GM19324 (cell line): ENCODE measurements around the gene ABO.
"Not testable (repeated sequence)": the region's sequence is repeated elsewhere in the genome, so short reads cannot be mapped to it uniquely, and the experiment has no call there.

Experiments used
- ATAC-seq: cut with Tn5 transposase; IDR thresholded peaks from one replicate; pipeline ENCODE4 v1.9.1; 2021; ENCODE audit warnings: mild to moderate bottlenecking, moderate library complexity; ENCODE audit not compliant: unreplicated experiment, low FRiP score

ABO gene

DNA sequence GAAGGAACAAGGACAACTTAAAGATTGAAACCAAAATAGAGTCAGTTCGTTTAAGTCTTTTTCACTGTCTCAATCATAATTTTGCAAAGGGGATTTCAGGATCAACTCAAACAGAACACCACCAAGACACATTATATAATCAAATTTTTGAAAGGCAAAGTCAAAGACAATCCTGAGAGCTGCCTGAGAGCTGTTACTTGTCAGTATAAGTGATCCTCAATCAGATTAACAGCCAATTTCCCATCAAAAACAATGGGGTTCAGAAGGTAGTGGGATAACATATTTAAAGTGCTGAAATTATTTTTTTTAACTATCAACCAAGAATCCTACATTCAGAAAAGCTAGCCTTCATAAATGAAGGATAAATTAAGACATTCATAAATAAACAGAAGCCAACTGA lies 19.3 kb upstream of the ABO start:
- ATAC-seq = no peak

DNA sequence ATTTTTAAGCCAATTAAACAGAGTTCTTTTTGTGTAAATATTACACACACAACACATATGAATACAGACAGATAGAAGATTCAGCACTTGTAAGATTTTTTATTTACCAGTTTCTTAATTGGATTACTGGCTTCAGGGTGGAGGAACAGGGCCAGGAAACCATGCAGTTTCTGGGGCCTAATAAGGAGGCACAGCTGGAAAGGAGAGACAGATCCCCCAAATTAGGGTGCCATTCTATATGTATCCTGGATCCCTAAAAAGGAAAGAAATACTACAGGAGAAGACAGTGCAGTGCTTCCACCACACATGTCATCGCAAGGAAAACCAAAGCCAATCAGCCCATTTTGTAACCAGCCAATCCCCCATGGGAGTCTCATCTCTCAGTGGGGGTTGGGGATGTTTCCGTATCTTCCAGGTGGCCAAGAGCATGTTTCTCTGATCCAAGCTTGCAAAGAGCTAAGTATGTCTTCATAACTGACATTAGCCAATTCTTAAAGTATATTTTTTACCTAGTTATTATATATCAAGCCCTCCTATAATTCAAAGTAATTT lies 15.8 kb upstream of the ABO start:
- no peak for ATAC-seq

GRCh38 chr9:133286523-133286922 lies 11.5 kb upstream of the ABO start:
- no peak for ATAC-seq

DNA sequence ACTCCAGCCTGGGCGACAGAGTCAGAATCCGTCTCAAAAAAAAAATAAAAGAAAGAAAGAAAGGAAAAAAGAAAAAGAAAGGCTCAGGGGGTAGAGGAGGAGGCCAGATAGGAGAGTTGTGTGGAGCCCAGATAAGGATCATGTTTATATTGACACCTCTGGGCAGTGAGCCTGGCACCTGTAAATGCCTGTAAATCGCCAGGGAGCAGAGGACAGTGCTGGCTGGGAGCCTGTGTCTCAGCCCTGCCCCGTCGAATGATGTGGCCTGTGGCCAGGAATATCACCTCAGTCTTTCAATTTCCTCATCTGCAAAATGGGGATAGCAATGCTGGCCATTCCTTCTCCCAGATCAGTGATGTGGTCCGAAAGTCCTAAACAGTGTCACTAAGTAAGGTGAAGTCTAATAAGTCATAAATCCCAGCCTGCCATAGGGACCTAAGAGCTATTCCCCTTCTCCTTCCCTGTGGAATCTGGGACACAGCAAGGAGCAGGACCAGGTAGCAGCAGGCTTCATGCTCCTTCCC lies 10.3 kb upstream of the ABO start:
- ATAC-seq = no peak

DNA sequence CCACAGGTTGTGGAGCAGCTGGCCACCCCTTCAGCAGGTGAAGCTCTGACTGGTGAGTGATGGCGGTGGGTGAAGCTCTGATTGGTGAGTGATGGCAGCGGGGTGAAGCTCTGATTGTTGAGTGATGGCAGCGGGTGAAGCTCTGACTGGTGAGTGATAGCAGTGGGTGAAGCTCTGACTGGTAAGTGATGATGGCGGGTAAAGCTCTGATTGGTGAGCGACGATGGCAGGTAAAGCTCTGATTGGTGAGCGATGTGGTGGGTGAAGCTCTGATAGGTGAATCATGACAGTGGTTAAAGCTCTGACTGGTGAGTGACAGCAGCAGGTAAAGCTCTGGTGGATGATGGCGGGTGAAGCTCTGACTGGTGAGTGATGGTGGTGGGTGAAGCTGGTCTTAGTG lies 9.4 kb upstream of the ABO start:
- ATAC-seq = no peak

GRCh38 chr9:133283255-133284032 lies 8.4 kb upstream of the ABO start:
- not testable (repeated sequence) for ATAC-seq

DNA sequence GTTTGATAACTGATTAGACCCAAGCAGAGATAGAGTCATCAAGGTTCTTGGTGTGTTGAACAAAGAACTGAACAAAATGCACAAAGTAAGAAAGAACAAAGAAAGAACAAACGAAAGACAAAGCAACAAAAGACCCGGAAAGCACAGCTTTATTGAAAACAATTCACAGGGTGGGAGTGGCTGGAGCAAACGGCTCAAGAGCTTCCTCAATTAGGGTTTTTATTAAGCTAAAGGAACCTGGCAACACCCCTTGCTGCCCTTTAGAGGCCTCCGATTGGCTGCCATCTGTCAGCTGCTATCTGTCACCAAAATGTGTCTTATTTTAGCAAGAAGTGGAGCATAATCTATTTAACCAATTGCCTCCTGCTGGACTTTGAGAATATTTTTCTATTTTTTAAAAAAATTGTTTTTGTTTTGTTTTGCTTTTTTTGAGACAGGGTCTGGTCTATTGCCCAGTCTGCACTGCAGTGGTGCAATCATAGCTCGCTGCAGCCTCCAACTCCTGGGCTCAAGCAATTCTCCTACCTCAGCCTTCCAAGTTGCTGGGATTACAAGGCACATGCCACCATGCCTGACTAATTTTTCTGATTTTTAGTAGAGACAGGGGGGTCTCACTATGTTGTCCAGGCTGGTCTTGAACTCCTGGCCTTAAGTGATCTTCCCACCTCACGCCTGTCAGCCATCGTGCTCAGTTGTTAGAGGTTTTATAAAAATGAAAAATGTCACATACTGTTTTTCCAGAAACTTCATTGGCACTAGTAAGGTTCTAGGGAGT lies 7.7 kb upstream of the ABO start:
- ATAC-seq = no peak

DNA sequence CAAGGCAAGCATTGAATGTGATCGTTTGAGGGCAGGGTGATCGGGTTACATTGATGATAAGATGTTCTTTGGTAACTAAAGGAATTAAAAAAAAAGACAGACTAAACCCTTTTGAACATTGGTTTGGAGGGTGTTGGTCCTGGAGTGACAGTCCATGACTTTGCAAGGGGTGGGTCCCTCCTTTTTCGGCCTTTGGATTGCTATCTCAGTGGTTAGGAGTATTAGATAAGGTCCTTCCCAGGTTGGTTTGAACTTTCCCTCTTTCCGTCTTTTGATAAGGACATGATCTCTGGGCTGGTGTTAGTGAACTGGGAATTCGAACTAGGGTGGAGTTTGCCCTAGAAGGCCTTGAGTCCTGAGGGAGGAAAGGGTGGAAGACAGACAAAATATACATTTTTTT lies 5.4 kb upstream of the ABO start:
- ATAC-seq = no peak

GRCh38 chr9:133278161-133279114 lies 3.4 kb upstream of the ABO start:
- no peak for ATAC-seq

DNA sequence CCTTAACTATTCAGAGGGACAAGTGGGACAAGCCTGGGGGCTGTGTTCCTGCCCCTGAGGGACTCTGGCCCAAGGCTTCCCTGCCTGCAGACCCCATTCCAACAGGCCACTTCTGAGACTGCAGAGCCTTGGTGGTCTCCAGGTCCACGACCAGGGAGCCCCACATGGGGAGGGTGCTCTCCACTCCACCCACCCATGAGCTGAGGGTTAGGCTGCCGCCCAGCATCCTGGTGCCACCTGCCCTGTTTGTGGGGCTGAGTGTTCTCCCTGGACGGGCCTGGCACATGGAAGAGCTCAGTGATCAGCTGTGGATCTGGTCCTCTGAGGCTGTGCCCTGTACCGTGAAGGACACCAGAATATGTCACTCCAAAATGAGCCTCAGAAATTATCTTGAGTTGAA lies 2.5 kb upstream of the ABO start:
- ATAC-seq = no peak

DNA sequence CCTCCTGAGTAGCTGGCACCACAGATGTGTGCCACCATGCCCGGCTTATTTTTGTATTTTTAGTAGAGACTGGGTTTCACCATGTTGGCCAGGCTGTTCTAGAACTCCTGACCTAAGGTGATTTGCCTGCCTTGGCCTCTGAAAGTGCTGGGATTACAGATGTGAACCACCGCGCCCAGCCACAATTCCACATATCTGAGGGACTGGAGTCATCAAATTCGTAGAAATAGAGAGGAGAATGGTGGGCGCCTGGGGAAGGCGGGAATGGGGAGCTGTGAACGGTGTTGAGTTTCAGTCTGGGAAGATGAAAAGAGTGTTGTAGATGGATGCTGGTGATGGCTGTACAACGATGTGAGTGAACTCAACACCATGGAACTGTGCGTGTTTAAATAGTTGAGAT lies 1.9 kb upstream of the ABO start:
- no peak for ATAC-seq

DNA sequence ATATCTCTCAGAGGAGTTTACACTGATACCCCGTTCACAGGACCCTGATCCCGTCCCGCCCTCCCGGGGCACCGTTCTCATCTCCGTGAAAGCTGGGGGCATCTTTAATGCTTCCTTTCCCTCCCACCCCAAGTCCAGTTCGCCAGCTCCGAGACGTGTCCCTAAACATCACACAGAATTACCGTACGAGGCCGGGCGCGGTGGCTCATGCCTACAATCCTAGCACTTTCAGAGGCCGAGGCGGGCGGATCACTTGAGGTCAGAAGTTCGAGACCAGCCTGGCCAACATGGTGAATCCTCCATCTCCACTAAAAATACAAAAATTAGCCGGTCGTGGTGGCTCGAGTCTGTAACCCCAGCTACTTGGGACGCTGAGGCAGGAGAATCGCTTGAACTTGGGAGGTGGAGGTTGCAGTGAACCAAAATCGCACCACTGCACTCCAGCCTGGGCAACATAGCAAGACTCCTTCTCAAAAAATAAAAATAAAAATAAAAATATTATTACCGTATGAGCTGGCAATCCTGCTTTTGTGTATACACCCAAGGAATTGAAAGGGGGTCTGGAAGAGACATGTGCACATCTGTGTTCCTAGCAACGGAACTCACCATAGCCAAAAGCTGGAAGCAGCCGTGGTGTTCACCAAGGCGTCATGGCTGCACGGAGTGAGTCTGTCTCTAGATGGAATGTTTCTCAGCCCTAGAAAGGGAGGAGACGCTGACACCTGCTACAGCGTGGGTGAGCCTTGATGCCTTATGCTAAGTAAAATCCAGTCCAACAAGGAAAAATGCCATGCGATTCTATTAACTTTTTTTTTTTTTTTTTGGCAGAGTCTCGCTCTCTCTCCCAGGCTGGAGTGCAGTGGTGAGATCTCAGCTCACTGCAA lies 1.2 kb upstream of the ABO start:
- no peak for ATAC-seq

GRCh38 chr9:133274236-133275104 lies 531 bp downstream of the ABO start:
- no peak for ATAC-seq

DNA sequence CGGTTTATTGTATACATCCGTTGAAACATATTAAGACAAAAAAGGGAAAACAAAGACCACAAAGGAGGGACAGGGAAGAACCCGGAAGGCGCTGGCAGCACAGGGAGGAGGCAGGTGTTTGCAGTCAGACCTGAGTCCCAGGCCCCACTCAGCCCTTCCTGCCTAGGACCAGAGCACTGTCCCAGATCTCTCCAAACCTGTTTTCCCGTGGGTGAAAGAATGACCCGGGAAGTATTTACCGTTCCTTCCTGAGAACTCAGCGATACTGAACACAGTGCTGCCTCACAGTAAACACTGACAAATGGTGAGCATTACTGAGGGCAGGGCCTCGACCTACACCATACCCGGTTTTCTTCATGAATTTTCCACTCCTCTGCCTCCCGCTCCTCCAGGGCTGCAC lies 1.2 kb downstream of the ABO start:
- ATAC-seq = no peak

DNA sequence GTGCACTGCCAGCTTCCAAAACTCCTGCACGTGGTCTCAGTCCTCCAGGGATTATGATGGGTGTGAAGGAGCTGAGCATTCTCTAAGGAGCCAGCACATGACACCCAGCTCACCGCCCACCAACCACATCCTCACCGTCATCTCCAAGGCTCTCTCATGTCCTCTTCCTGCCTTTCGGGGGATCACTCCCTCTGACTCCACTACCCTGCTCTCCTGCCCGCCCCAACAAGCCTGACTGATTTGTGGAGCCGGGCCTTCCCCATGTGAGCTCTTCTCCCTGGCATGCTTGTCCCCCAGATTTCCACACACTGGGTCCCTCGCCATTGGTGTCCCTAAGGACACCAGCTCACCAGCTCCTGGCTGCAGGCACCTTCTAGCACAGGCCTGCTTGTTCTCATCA lies 1.9 kb downstream of the ABO start:
- ATAC-seq = no peak

DNA sequence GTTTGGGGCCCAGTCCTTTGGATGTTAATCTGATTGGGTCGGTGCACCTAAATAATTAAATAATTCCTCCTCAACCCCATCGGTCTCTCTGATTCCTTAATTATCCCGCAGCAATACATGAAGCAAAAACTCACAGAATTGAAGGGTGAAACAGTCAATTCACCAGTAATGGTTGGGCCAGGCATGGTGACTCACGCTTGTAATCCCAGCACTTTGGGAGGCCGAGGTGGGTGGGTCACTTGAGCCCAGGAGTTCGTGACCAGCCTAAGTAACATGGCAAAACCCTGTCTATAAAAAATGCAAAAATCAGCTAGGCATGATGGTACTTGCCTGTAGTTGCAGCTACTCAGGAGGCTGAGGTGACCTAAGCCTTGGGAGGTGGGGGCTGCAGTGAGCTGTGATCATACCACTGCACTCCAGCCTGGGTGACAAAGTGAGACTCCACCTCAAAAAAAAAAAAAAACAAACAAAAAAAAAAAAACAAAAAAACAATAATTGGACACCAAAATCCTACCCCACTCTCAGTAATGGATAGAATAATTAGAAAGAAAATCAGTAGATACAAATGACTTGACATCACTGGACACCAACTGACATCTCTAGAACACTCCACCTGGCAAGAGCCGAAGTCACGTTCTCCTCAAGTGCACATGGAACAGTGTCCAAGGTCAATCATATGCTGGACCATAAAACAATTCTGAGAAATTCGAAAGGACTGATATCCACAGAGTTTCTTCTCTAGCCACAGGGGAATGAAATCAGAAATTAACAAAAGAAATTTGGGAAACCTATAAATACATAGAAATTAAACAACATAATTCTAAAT lies 5.3 kb downstream of the ABO start:
- ATAC-seq = no peak

DNA sequence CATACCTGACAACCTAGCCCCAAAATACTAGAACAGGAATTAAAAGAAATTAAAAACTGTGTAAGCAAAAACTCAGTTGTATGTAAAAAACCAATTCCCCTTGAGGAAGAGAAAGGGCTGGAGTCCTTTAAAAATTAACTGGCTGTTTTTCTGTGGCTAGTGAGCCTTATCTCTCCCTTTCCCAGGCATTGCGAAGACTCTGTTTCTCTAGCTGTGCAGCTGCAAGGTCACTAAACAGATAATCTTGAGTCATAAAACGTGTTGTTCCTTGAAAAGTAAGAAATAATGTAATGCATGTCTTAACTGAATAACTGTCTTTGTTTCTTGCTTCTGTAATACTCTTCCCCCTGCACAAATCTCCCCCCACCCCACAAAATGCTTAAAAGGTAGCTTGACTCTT lies 5.9 kb downstream of the ABO start:
- ATAC-seq = not testable (repeated sequence)
